Stomach (tissue), 4 donors: ENCODE results near the gene FZR1.

Experiments
- EP300 ChIP-seq: sonication (generic); formaldehyde crosslinking; IDR thresholded peaks from one replicate; pipeline ENCODE4 v1.6.1; 2017; ENCODE audit warnings: antibody characterized with exemption
- POLR2A ChIP-seq, 4 donors: fragments of 450-650 bp; IDR thresholded peaks; one replicate each; pipeline ENCODE4 v1.6.1; 2016; ENCODE audit warnings: antibody characterized with exemption in 4 of 4, control low read depth in 2 of 4, mild to moderate bottlenecking in 1 of 4, moderate library complexity in 1 of 4
- POLR2AphosphoS5 ChIP-seq, 3 donors: sonication (generic); formaldehyde crosslinking; IDR thresholded peaks; one replicate each; pipeline ENCODE4 v1.6.1; 2016; ENCODE audit warnings: antibody characterized with exemption in 3 of 3
- TF ChIP-seq, protein P1 (sequence below), 7 experiments: fragments of 450-650 bp in 4 of 7; fragments of 200-600 bp in 3 of 7; sonication (generic) in 3 of 7; IDR thresholded peaks; one replicate each; pipeline ENCODE4 v1.5.1; 2016 to 2019; ENCODE audit warnings: antibody characterized with exemption in 7 of 7, control low read depth in 2 of 7, mild to moderate bottlenecking in 1 of 7

DNA sequence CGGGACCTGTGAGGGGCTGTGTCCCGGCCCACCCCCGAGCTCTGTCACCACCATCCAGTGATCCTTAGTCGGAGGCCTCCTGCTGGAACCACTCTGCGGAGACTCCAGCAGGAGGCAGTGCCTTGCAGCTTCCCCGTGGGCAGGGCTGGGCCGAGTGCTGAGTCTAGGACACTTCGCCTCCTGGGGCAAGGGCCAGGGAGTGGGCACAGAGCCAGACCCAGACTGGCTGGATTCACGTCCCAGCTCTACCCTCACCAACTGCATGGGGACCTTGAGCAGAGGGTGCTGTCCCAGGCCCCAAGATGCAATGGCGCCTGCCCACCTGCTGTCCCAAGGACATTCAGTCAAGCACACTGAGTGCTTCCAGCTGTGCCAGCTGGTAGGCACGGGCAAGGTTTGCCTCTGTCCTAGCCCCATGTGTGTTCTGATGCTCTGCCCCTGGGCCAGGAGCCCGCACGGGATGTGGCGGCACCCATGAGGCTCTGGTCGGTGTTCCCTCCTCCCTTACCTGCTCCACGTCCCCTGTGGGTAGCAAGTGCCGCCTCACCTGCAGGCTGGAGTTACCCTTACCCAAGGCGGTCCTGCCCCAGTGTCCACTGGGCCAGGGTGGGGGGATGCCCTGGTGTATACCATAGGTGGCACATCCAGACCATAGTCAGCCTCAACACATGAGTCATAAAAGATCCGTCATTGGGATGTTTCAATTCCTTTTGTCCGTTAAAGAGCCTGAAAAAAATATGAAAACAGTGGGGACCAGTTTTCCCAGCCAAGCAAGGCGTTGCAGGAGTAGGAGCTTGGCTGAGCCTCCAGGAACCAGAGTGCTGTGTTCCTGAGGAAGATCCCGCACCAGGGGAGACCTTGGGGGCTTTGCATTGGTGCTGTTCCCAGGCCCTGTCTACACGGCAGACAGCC lies 7.4 kb downstream of the FZR1 start:
- TF ChIP-seq EP300, result no peak
- no peak for TF ChIP-seq POLR2AphosphoS5 (IDR thresholded peaks at IDR 0.05)
- TF ChIP-seq, protein P1, sequence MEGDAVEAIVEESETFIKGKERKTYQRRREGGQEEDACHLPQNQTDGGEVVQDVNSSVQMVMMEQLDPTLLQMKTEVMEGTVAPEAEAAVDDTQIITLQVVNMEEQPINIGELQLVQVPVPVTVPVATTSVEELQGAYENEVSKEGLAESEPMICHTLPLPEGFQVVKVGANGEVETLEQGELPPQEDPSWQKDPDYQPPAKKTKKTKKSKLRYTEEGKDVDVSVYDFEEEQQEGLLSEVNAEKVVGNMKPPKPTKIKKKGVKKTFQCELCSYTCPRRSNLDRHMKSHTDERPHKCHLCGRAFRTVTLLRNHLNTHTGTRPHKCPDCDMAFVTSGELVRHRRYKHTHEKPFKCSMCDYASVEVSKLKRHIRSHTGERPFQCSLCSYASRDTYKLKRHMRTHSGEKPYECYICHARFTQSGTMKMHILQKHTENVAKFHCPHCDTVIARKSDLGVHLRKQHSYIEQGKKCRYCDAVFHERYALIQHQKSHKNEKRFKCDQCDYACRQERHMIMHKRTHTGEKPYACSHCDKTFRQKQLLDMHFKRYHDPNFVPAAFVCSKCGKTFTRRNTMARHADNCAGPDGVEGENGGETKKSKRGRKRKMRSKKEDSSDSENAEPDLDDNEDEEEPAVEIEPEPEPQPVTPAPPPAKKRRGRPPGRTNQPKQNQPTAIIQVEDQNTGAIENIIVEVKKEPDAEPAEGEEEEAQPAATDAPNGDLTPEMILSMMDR (IDR thresholded peaks at IDR 0.05), result no peak
- TF ChIP-seq POLR2A (IDR thresholded peaks at IDR 0.05), result no peak
